ENCODE measurements around the gene MAST2.

MAST2 gene

DNA sequence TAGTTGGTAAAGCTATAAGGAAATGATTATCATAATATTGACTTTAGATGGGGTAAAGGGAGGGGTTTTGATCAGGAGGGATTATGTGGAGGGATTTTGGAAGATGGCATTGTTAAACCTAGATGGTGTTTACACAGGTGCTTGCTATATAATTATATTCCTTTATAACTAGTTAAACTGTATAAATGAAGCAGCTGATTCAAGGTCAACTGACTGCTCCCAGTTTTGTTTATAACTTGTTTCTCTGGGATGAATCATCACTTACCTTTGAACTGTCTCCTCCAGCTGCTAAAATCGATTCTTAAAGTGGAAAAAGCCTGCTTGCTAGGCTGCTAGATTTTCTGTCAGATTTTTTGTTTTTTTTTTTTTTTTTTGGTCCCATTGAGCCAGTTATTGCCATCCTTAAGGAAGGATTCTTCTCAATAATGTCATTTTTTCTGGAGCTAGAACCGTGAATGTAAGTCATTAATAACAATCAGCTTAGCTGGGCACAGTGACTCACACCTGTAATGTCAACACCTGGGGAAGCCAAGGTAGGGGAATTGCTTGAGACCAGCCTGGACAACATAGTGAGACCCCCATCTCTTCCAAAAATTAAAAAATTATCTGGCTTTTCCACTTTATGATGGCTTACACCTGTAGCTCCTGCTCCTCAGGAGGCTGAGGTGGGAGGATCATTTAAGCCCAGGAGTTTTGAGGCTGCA is 175.8 kb downstream of the MAST2 start:
- no peak for DNase-seq (ENCODE audit: low read depth in 3 of 3)

DNA sequence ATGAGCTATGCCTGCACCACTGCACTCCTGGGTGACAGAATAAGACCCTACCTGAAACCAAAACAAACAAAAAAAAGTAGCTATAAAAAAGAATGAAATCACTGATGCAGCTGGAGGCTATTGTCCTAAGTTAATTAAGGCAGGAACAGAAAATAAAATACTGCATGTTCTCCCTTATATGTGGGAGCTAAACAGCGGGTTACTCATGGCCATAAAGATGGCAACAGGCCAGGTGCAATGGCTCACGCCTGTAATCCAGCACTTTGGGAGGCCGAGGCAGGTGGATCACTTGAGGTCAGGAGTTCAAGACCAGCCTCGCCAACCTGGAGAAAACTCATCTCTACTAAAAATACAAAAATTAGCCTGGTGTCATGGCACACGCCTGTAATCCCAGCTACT is 176.4 kb downstream of the MAST2 start:
- DNase-seq (ENCODE audit: low read depth in 3 of 3) = no peak

DNA sequence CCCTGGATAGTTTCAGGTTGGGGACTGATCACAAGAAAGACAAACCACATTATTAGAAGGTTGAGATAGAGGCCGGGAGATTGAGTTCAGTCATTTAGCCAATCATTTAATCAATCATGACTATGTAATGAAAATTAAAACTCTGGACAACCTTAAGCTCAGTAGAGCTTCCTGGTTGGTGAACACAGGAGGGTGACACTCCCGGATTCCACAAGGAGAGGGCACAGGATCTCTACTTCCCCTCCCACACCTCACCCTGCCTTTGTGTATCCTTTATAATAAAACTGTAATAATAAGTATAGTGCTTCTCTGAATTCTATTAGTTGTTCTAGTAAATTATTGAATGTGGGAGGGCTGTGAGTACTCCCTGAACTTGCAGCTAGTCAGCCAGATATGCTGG is 178.9 kb downstream of the MAST2 start:
- DNase-seq (ENCODE audit: low read depth in 3 of 3) = no peak

DNA sequence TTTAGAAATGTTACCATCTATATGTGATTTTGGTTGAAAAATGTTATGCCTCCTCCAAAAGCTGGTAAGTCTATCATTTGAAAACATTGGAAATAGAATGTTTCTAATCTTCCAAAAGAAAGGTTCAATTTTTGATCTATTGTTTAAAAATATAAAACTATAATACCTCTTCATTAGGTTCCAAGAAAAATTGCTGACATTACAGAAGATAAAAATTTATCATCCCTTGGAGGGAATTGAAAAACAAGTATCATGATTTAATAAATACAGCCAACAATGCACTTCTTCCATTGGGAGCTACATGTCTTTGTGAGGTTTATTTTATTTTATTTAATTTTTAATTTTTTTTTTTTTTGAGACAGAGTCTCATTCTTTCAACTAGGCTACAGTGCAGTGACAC is 180.6 kb downstream of the MAST2 start:
- DNase-seq (ENCODE audit: low read depth in 3 of 3) = no peak

DNA sequence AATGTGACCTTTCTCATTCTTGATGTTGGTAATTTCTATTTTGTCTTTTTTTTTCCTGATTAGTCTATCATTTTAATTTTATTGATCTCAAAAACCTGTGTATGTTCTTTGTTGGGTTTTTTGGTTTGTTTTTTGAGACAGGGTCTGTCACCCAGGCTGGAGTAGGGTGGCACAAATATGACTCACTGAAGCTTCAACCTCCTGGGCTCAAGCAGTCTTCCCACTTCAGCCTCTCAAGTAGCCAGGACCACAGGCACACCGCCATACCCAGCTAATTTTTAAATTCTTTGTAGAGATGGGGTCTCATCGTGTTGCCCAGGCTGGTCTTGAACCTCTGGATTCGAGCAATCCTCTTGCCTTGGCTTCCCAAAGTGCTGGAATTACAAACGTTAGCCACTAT is 183.8 kb downstream of the MAST2 start:
- no peak for DNase-seq (ENCODE audit: low read depth in 3 of 3)

DNA sequence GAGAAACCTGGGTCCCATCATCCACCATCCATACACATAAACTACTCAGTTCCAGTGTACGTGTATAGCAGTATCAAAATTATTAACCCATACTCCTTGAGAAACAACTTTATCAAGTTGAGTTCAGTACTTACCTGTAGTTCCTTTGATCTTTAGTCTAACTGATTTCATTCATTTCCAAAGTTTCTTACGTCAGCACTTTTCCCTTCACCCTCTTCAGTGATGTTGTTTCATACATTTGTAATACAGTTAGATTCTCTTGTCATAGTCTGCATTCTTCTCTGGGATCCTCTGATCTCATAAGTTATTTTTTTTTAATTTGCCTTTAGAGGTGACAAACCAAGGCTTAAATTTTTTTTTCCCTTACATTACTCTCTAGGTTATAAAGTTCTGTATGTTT is 185.8 kb downstream of the MAST2 start:
- no peak for DNase-seq (ENCODE audit: low read depth in 3 of 3)

DNA sequence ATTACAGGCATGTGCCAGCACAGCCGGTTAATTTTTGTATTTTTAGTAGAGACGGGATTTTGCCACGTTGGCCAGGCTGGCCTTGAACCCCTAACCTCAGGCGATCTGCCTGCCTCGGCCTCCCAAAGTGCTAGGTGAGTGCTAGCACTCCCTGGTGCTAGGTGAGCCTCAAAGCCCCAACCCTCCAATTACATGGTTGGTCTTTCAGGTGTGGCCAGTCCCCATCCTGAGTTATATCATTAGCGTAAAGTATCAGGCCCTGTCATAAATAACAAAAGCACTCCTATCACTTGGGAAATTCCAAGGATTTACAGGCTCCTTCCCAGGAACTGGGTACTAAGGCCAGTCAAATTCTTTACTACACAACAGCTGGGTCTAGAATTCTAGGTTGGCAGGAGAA is 191.0 kb downstream of the MAST2 start:
- no peak for DNase-seq (ENCODE audit: low read depth in 3 of 3)

DNA sequence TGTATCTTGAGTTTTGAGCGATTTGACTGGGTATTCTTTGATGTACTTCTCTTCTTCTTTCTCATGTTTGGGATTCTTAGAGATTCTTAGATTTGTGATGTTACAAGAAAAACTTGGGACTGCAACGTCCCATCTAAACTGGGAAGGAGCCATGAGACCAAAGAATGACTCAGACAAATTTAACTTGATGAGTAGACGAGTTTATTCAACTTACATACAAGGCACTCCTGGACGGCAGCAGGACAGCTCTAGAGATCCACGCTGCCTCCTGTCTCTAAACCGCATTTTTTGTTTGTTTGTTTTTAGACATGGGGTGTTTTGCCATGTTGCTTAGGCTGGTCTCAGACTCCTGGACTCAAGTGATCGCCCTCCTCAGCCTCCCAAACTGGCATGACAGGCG is 191.9 kb downstream of the MAST2 start:
- DNase-seq (ENCODE audit: low read depth in 3 of 3) = no peak

DNA sequence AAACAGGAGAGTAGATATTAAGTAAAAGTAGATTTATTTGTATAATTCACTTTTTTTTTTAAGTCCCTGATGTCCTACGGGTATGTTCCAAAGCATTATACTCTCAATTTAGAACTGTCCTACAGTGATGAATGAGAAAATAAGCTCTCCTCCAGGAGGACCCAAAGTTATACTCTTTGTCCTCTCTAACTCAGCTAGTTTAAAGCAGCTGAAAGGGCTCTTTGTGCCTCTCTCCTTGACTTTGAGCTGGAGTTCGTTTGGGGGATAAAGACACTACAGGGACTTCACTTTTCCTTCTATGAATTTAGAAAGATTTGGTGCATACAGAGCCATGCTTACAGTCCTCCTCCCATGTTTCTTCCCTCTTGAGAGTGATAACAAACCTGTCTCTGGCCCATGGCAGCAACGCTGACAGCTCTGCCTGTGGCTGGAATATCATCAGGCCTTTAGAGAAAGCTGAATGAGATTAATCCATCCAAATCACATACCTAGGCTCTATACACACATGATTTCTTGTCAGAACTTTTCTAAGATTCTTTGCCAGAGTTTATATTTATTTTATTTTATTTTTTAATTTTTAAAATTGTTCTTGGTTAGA is 194.7 kb downstream of the MAST2 start:
- DNase-seq (ENCODE audit: low read depth in 3 of 3) = no peak

DNA sequence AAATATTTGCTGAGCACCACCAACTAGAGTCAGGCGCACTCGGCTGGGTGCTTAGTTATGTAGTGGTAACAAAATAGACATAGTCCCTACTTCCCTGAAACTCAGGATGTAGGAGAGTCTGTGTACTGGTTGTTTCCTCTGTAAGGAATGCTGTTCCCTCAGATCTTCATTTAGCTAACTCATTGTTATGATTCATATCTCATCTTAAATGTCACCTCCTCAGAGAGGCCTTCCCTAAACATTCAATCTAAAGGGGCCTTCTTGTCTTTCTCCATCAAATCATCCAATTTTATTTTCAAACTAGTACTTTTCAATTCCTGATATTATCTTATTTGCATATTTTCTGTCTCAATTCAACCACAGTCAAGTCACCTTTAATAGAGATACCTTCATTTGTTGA is 196.1 kb downstream of the MAST2 start:
- no peak for DNase-seq (ENCODE audit: low read depth in 3 of 3)

DNA sequence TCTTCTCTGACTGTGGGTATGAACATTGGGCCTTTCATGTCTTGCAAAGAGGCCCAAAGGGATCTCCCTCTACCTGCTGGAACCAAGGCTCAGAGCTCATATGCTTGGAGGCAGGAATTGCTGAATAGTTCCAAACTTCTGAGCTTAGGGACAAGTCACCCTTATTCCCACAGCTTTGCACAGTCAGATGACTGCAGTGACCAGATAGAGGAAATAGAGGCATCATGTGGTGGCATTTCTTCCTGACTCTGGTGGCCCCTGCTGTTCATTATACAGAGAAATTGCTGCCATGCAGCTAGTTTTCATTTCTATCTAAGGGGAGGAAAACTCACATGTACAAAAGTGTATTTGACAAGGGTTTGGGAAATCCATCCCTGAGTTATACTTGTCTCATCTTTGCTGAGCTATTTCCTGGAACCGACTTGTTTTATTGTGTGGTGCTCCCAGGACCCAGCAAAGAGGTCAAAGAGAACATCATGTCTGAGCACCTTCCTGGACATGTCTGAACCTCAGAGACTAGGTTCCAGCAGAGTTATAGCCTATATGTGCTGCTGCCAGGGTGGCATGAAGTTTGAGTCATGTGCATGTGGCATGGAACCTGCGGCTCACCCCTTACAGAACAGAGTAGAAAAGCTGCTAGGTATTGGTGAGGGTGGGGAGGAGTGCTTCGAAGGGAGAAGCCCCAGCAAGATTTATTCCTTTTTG is 197.8 kb downstream of the MAST2 start:
- DNase-seq (ENCODE audit: low read depth in 3 of 3) = no peak

DNA sequence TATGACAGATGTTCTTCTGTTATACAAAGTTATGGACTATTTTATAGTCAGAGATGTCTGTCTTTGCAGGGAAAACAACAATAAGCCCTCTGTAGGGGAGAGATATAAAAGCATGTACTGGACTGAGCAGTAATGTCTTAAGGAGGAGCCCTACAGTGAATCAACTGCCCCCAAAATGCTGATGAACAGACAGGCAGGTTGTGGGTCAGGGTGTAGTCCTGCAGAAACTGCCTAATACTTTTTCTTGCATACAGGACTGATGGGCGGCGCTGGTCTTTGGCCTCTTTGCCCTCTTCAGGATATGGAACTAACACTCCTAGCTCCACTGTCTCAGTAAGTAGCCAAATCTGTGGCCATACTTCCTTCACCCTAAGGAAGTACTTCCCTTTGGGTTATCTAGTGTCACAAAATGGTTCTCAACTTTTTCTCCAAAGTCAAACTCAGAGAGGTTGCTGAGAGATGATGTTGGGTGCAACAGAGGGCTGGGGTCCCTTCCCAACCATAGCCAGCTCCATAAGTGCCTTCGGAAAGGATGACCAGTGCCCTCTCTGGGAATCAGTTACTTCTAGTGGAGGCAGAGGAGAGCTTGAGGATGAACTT is 199.2 kb downstream of the MAST2 start:
- no peak for DNase-seq (ENCODE audit: low read depth in 3 of 3)

DNA sequence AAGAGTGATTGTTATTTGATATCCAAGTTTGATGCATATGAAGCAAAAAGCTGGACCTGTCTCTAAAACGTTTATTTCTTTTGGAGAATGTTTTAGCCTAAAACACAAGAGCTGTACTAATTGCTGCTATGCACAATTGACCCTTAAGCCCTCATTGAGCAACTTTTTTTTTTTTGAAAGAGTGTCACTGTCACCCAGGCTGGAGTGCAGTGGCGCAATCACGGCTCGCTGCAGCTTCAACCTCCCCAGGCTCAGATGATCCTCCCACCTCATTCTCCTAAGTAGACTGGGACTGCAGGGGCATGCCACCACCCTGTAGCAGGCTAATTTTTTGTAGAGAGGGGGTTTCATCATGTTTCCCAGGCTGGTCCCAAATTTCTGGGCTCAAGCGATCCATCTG is 199.9 kb downstream of the MAST2 start:
- DNase-seq (ENCODE audit: low read depth in 3 of 3) = no peak

DNA sequence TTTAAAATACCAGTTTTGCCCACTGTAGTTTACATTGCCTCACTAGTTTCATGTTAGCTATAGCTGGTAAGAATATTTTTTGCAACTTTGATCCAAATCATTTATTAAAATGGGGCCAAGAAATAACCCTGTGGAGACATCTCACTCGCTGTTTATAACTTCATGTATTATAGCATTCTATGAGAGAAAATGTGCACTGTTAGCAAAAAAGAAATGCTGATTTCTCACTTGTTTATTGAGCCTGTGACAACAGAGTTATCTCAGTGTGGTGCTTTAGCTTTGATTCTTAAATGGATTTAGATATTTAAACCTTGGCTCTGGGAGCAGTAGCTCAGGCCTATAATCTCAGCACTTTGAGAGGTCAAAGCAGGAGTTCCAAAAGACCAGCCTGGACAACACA is 201.1 kb downstream of the MAST2 start:
- DNase-seq (ENCODE audit: low read depth in 3 of 3) = no peak

DNA sequence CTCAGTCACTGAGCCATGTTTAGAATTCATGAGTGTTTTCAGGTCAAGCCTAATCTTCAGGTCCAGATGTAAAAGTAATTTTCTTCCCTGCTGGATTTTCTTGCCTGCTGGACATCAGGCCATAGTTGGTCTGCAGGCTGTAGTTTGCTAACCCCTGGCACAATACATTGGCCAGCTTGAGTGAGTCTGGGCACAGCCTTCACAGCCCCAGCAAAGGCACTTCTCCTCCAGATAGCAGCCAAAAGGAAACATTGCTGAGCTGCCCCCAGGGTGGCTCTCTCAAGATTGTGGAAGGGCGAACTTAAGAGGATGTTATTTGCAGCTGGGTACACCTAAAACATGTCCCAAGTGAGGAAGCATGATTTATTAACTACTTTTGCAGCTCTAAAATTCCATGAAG is 202.2 kb downstream of the MAST2 start:
- no peak for DNase-seq (ENCODE audit: low read depth in 3 of 3)

DNA sequence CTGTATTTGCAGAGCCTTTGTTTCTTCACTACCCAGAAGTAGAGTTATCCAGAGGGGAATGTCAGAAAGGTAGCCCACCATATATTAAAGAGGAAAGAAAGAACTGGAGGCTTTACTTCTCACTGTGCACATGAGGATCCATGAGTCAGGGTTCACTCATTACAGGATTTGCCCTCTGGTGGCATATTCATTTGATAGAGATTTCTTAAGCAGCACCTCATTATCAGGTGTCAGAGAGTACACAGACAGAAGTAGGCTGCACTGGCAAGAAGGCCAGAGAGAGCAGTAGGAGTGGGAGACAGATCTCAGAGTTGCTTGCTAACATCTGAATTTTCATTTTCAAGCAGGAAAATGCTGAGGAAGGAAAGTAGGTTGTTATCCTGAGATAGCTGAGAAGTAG is 205.2 kb downstream of the MAST2 start:
- DNase-seq (ENCODE audit: low read depth in 3 of 3) = no peak

DNA sequence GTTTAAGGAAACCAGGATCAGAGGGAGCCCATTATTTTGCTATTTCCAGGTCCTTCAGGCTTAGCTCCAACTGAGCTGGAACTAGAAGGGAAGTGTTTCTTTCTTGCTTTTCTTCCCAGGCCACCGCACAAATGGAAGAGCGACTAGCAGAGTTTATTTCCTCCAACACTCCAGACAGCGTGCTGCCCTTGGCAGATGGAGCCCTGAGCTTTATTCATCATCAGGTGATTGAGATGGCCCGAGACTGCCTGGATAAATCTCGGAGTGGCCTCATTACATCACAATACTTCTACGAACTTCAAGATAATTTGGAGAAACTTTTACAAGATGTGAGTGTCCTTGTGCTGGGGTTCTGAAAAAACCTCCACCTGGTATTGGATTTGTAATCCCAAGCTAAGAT is 207.2 kb downstream of the MAST2 start:
- DNase-seq (ENCODE audit: low read depth in 3 of 3) = no peak

DNA sequence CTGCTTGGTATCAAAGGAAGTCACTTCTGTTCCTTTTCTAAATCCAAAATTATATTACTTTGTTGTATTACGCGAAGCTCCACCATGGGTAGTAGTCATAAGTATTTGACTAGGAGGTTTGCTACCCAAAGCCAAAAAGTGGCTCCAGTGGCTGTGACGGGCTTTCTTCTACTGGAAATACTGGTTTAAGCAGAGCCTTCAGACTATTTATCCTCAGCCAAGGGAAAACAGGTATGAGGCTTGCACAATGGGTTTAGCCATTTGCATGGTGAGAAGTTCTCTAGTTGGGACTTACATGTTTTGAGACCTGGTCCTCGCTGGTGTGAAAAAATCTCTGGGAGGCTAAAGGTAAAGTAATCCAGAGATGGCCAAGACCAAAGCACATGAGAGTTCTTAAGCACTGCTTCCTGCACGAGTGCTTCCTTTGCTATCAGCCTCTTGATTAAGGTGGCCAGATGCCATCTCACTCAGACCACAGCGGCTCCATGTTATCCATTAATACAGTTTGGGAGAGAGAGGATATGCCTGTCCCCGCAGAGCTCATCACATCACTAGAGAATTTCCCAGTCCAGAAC is 207.8 kb downstream of the MAST2 start:
- DNase-seq (ENCODE audit: low read depth in 3 of 3) = no peak

DNA sequence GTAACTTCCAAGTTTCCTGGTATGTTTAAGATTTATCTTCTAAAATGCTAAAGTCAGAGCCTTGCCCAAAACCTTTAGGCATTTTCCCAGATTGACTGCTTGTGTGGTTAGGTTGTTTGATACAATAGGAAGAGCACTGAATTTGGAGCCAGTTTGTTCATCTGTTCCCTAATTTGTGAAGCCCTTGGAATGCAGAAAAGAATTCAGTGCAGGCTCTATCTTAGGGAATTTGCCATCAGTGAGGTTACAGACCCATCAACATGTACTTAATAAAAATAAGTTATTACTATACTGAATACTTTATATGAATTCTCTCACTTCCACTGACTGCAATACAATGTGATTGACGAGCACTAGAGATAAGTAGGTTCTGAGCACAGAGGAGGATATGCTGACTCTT is 208.8 kb downstream of the MAST2 start:
- no peak for DNase-seq (ENCODE audit: low read depth in 3 of 3)

DNA sequence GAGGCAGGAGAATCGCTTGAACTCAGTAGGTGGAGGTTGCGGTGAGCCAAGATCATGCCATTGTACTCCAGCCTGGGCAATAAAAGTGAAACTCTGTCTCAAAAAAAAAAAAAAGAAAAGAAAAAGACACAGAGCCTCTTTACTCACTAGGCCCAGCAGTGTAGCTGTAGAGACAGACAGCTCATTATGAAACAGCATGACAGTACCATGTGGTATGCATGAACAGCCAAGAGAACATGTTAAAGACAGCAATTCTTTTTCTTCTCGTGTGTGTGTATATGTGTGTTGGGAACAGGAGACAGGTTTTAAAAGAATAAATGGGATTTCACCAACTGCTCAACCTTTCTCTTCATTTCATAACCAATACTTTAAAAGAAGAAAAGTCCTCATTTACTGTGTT is 210.2 kb downstream of the MAST2 start:
- no peak for DNase-seq (ENCODE audit: low read depth in 3 of 3)

DNA sequence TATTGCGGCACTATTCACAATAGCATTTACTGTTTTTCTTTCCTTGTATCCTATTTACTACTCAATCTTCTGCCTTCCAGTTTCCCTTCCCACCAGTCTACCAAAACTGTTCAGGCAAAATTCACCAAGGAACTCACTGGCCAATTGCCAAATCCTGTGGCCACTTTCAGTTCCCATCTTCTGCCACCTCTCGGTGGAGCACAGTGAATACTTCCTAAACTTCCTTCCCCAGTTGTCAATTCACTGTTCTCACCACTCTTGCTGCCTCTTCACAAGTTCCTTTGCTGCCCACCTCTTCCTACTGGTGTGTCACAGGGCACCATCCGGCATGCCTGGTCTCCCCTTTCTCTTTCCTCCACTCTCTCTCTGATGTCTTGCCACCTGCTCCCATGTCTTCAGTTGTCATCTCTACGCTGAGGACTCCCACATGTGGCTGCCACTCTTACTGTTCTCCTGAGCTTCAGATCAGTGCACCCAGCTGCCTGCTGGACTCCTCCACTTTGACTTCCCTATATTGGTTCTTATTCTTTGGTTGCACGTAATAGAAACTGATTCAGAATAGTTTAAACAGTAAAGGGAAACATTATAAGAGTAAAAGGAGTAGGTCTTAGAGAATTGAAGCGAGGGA is 214.6 kb downstream of the MAST2 start:
- DNase-seq (ENCODE audit: low read depth in 3 of 3) = no peak

DNA sequence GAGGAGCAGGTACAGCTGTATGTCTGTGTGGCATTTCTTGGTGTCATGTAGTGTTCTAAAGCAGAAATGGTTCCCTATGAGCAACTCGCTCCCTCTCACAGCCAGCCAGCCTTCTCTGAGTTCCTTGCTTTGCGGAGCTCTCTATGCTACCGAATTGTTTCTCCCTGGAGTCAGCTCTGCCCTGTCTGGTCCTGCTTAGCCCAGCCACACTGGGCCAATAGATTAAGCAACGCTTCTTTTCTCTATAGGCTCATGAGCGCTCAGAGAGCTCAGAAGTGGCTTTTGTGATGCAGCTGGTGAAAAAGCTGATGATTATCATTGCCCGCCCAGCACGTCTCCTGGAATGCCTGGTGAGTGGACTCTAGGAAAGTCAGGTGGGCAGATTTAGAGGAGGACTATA is 215.9 kb downstream of the MAST2 start:
- no peak for DNase-seq (ENCODE audit: low read depth in 3 of 3)
